ENCODE measurements around the gene FBN2.

DNA sequence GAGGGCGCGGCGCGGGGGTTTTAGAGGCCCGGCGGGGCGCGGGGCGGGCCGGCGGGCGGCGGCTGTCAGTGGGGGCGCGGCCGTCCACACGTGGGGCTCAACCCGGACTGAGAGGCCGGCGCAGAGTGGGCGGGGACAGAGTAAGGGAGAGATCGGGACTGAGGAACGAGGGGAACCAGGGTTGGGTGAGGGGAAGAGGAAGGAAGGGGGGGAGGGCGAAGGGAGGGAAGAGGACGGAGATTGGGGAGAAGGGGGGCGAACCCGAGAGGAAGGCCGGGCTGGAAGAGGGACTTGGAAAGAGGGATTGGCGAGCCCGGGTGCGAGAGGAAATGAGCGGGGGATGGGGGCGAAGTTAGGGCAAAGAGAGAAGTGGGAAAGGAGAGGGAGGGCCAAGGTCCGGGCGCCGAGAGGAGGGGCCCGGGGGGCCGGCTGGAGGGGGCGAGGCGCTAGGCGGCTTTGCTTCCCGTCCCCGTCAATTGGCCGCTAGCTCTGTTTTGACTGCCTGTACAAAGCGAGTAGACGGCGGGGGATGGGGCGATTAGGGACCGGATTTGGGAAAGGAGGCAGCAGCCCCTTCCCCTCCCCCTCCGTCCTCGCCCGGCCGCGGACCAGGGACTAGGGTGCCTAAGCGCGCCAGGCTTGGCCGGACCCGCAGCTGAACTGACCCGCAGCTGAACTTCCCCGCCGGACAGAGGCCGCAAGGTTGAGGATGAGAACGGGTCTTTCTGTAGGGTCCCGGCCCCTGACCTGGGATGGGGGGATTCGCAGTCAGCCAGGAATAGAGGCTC lies 399 bp upstream of the FBN2 start:
- TF ChIP-seq, protein P1, sequence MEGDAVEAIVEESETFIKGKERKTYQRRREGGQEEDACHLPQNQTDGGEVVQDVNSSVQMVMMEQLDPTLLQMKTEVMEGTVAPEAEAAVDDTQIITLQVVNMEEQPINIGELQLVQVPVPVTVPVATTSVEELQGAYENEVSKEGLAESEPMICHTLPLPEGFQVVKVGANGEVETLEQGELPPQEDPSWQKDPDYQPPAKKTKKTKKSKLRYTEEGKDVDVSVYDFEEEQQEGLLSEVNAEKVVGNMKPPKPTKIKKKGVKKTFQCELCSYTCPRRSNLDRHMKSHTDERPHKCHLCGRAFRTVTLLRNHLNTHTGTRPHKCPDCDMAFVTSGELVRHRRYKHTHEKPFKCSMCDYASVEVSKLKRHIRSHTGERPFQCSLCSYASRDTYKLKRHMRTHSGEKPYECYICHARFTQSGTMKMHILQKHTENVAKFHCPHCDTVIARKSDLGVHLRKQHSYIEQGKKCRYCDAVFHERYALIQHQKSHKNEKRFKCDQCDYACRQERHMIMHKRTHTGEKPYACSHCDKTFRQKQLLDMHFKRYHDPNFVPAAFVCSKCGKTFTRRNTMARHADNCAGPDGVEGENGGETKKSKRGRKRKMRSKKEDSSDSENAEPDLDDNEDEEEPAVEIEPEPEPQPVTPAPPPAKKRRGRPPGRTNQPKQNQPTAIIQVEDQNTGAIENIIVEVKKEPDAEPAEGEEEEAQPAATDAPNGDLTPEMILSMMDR (conservative IDR thresholded peaks at IDR 0.05) = no peak
- no peak for TF ChIP-seq ZFX (IDR thresholded peaks at IDR 0.05)

All from C4-2B (cell line).